ENCODE data around the gene SPARC.

DNA sequence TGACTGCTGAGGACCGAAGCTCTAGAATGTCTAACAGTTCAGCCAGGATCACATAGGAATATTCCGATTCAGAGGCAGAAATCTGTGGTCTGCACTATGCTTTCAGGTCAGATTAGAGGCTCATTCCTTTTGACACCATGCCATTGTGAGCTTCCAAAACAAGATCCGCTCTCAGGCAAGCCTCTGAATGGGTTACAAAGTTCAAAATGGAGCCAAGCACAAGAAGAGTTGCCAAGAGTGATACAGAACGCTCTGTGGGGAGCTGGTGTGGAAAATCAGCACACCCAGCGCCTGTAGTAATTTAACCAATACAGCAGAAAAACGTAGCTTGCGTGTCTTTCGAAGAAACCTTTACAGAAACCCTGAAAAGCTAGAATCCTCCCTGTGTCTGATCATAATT lies 62.2 kb downstream of the SPARC start:
- TF ChIP-seq, protein P1, sequence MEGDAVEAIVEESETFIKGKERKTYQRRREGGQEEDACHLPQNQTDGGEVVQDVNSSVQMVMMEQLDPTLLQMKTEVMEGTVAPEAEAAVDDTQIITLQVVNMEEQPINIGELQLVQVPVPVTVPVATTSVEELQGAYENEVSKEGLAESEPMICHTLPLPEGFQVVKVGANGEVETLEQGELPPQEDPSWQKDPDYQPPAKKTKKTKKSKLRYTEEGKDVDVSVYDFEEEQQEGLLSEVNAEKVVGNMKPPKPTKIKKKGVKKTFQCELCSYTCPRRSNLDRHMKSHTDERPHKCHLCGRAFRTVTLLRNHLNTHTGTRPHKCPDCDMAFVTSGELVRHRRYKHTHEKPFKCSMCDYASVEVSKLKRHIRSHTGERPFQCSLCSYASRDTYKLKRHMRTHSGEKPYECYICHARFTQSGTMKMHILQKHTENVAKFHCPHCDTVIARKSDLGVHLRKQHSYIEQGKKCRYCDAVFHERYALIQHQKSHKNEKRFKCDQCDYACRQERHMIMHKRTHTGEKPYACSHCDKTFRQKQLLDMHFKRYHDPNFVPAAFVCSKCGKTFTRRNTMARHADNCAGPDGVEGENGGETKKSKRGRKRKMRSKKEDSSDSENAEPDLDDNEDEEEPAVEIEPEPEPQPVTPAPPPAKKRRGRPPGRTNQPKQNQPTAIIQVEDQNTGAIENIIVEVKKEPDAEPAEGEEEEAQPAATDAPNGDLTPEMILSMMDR (IDR thresholded peaks at IDR 0.05): no peak
- no peak for TF ChIP-seq POLR2A (IDR thresholded peaks at IDR 0.05)
